HG03558 (cell line): ENCODE results near the gene CRIM1.
A peak's percentile ranks its signal among the peaks of the same experiment; 100 is the strongest.

Source experiments
- ATAC-seq: cut with Tn5 transposase; IDR thresholded peaks from one replicate; pipeline ENCODE4 v1.9.1; 2021; ENCODE audit warnings: moderate number of reproducible peaks; ENCODE audit not compliant: unreplicated experiment; ENCODE audit errors: extremely low read depth

Gene CRIM1

DNA sequence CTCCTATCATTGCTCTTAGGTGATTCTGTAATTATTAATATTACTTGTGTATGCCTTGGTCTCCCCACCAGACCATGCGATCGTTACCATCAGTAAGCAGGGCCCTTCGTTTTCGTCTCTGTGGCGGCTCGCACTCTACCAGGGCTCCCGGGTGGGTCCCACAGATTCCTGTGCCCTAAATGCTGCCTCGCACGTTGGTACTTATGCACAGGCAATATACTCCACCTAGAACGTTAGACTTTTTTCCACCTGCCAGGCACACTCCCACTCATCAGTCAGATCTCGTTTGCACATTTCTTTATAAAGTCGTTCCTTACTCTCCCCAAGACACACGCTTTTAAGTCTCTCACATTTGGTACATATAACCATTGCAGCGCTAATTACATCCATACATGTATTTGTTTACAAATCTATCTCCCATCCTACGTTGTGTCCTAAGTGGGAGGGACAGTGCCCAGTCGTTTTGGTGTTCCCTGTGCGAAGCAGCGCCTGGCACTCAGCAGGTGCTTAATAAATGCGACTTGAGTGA lies 241.5 kb downstream of the CRIM1 start:
- ATAC-seq: no peak

DNA sequence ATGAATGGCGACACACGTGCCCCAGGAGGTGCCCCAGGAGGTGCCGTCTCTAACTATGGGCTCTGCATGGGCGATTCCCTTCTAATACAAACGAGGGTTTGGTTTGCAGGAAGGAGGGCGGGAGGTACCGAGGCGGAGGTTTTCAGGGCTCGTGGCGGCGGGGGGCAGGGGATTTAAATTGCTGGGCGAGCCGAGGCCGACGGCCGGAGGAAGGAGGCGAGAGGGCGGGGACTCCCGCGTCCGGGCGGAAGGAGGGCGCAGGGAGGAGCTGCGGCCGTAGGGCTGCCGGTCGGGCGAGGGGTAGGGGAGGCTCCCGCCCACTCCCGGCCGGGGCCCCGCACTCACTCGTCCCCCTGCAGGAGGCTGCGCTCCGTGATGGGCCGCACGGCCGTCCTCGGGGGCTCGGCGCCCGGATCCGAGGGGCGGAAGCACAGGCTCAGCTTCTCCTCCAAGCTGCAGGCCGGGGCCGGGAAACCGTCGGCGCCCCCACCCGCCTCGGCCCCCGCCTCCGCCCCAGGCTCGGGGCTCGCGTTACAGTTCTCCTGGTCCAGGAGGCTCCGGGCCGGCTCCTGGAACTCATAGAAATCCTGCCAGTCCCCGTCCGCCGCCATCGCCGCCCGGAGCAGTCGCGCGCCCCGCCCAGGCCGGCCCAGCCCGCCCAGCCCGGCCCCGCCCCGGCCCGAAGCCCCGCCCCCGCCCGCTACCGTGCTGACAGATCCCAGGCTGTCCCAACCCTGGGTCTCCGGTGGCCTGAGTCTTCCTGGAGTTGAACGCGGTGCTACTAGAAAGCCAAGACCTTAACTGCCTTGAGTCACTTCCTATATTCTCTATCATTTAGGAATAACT lies 242.2 kb downstream of the CRIM1 start, which contains the start of gene FEZ2:
Gene FEZ2, minus strand, starts transcription at position 637 of the 846 bp plus-strand sequence. Its CDS starts 26 bp downstream, at position 611.
- peak; percentile 98 for ATAC-seq
